Prostate gland (tissue), 2 donors: ENCODE data around the gene GPR158.

Source experiments
- POLR2A ChIP-seq: fragments of 450-650 bp; IDR thresholded peaks from one replicate; pipeline ENCODE4 v1.6.1; 2016; ENCODE audit warnings: antibody characterized with exemption, mild to moderate bottlenecking
- TF ChIP-seq, protein P1 (sequence below), 4 experiments: fragments of 200-600 bp in 2 of 4; fragments of 450-650 bp in 2 of 4; sonication (generic) in 2 of 4; IDR thresholded peaks; 1 replicate in 3 of 4; 2 replicates in 1 of 4; pipeline ENCODE4 v1.5.1; 2016 to 2019; ENCODE audit warnings: antibody characterized with exemption in 4 of 4, mild to moderate bottlenecking in 2 of 4, moderate library complexity in 2 of 4

DNA sequence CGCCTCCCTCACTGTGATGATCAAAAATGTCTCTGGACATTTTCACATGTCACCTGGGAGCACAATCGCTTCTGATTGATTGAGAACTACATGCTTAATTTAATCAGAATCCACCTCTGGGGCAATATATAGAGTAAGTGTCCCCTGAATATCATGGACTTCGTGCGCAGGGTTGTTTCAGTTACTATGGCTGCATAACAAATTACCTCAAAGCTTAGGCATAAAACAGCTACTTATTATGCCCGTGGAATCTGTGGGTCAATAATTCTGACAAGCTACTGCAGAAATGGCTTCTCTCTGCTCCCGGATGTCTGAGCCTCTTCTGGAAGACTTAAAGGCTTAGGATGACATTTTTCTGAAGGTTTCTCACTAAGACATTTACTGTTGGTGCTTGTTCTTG, 334.4 kb downstream of the GPR158 start:
- TF ChIP-seq, protein P1, sequence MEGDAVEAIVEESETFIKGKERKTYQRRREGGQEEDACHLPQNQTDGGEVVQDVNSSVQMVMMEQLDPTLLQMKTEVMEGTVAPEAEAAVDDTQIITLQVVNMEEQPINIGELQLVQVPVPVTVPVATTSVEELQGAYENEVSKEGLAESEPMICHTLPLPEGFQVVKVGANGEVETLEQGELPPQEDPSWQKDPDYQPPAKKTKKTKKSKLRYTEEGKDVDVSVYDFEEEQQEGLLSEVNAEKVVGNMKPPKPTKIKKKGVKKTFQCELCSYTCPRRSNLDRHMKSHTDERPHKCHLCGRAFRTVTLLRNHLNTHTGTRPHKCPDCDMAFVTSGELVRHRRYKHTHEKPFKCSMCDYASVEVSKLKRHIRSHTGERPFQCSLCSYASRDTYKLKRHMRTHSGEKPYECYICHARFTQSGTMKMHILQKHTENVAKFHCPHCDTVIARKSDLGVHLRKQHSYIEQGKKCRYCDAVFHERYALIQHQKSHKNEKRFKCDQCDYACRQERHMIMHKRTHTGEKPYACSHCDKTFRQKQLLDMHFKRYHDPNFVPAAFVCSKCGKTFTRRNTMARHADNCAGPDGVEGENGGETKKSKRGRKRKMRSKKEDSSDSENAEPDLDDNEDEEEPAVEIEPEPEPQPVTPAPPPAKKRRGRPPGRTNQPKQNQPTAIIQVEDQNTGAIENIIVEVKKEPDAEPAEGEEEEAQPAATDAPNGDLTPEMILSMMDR (IDR thresholded peaks at IDR 0.05) = no peak
- no peak for TF ChIP-seq POLR2A
